ENCODE data around the gene C16orf90. TPM values are rescaled to one million over a fixed set of nuclear protein-coding genes. Genes with fewer than 3 reads are reported as not detected.

The C16orf90 gene
- total RNA-seq, 2 experiments from 2014 or later, result not detected

GRCh38 chr16:3525951-3526350 is 30.7 kb upstream of the C16orf90 start:
- CTCF ChIA-PET, result interaction anchor here (1.3 to 1.6 kb wide), 4 partner anchors 10 to 414 kb away, joined by 3 to 4 read pairs (median 3); no protein-coding TSS in a partner anchor
- intact Hi-C loops (cut with micrococcal nuclease), result loop anchor here (2.0 to 5.0 kb wide), 2 partner anchors 85 to 141 kb away; partner anchors contain the start of gene SLX4
- Mint-ChIP-seq H3K4me1 (ENCODE audit: low read depth) (peaks cover 4% of the 10 kb centered on the region), H3K27ac (no peak overlapping the region), H3K4me3 (no peak overlapping the region), H3K27me3 (ENCODE audit: low read depth) (no peaks in the 10 kb centered on the region), H3K36me3 (ENCODE audit: low read depth) (peaks cover 14% of the 10 kb centered on the region), H3K9me3 (no peaks in the 10 kb centered on the region)
- DNase-seq, result no peak

- Mint-ChIP-seq H3K9me3 (no peaks in the 10 kb centered on the region), H3K27me3 (ENCODE audit: low read depth) (no peaks in the 10 kb centered on the region), H3K27ac (no peak overlapping the region), H3K4me3 (no peak overlapping the region), H3K36me3 (ENCODE audit: low read depth) (peaks cover 23% of the 10 kb centered on the region), H3K4me1 (ENCODE audit: low read depth) (peaks cover 4% of the 10 kb centered on the region)
- DNase-seq, result no peak
- intact Hi-C loops (cut with micrococcal nuclease), result no loop called here
- CTCF ChIA-PET, result no interaction called here
Measured at GRCh38 chr16:3523281-3523680, 28.0 kb upstream of the C16orf90 start.

- DNase-seq, result no peak
- no peaks in the 10 kb centered on the region for H3K9me3 Mint-ChIP-seq
- peaks cover under 1% of the 10 kb centered on the region for H3K4me1 Mint-ChIP-seq (ENCODE audit: low read depth)
- no peak overlapping the region for H3K4me3 Mint-ChIP-seq
- H3K27me3 Mint-ChIP-seq (ENCODE audit: low read depth), result no peaks in the 10 kb centered on the region
- intact Hi-C loops (cut with micrococcal nuclease), result no loop called here
- H3K27ac Mint-ChIP-seq, result no peak overlapping the region
- CTCF ChIA-PET, result interaction anchor here (0.6 kb wide), 1 partner anchor 40 kb away, joined by 4 read pairs; no protein-coding TSS in a partner anchor
- peaks cover 32% of the 10 kb centered on the region for H3K36me3 Mint-ChIP-seq (ENCODE audit: low read depth)
Measured at GRCh38 chr16:3520841-3521240, 25.6 kb upstream of the C16orf90 start.

- Mint-ChIP-seq H3K4me1 (ENCODE audit: low read depth) (no peaks in the 10 kb centered on the region), H3K36me3 (ENCODE audit: low read depth) (peaks cover 32% of the 10 kb centered on the region), H3K27me3 (ENCODE audit: low read depth) (no peaks in the 10 kb centered on the region), H3K9me3 (no peaks in the 10 kb centered on the region), H3K27ac (no peak overlapping the region), H3K4me3 (no peak overlapping the region)
- intact Hi-C loops (cut with micrococcal nuclease), result no loop called here
- CTCF ChIA-PET, result no interaction called here
- DNase-seq, result no peak
Measured at GRCh38 chr16:3520413-3520812, 25.1 kb upstream of the C16orf90 start.

- H3K9me3 Mint-ChIP-seq, result no peaks in the 10 kb centered on the region
- H3K27ac Mint-ChIP-seq, result no peak overlapping the region
- no peaks in the 10 kb centered on the region for H3K4me1 Mint-ChIP-seq (ENCODE audit: low read depth)
- no peaks in the 10 kb centered on the region for H3K27me3 Mint-ChIP-seq (ENCODE audit: low read depth)
- intact Hi-C loops (cut with micrococcal nuclease), result no loop called here
- CTCF ChIA-PET, result interaction anchor here (0.9 kb wide), 1 partner anchor 10 kb away, joined by 3 read pairs; no protein-coding TSS in a partner anchor
- no peak for DNase-seq
- H3K4me3 Mint-ChIP-seq, result no peak overlapping the region
- H3K36me3 Mint-ChIP-seq (ENCODE audit: low read depth), result peaks cover 29% of the 10 kb centered on the region
Measured at GRCh38 chr16:3519581-3519980, 24.3 kb upstream of the C16orf90 start.

GRCh38 chr16:3518986-3519348 is 23.7 kb upstream of the C16orf90 start:
- Mint-ChIP-seq H3K36me3 (ENCODE audit: low read depth) (peaks cover 33% of the 10 kb centered on the region), H3K9me3 (no peaks in the 10 kb centered on the region), H3K4me3 (no peak overlapping the region), H3K27me3 (ENCODE audit: low read depth) (no peaks in the 10 kb centered on the region), H3K4me1 (ENCODE audit: low read depth) (peaks cover 5% of the 10 kb centered on the region), H3K27ac (no peak overlapping the region)
- intact Hi-C loops (cut with micrococcal nuclease), result no loop called here
- DNase-seq, result no peak
- CTCF ChIA-PET, result interaction anchor here (0.9 kb wide), 1 partner anchor 9 kb away, joined by 3 read pairs; no protein-coding TSS in a partner anchor

GRCh38 chr16:3518292-3518985 is 23.1 kb upstream of the C16orf90 start:
- Mint-ChIP-seq H3K4me1 (ENCODE audit: low read depth) (peaks cover 10% of the 10 kb centered on the region), H3K9me3 (no peaks in the 10 kb centered on the region), H3K36me3 (ENCODE audit: low read depth) (peaks cover 36% of the 10 kb centered on the region), H3K27me3 (ENCODE audit: low read depth) (no peaks in the 10 kb centered on the region), H3K27ac (no peak overlapping the region), H3K4me3 (no peak overlapping the region)
- CTCF ChIA-PET, result no interaction called here
- intact Hi-C loops (cut with micrococcal nuclease), result no loop called here
- no peak for DNase-seq

GRCh38 chr16:3515897-3516296 is 20.6 kb upstream of the C16orf90 start:
- H3K36me3 Mint-ChIP-seq (ENCODE audit: low read depth), result peaks cover 36% of the 10 kb centered on the region
- no peak overlapping the region for H3K4me3 Mint-ChIP-seq
- peaks cover 21% of the 10 kb centered on the region for H3K4me1 Mint-ChIP-seq (ENCODE audit: low read depth)
- no peak overlapping the region for H3K27ac Mint-ChIP-seq
- intact Hi-C loops (cut with micrococcal nuclease), result no loop called here
- no peak for DNase-seq
- CTCF ChIA-PET, result no interaction called here
- no peaks in the 10 kb centered on the region for H3K9me3 Mint-ChIP-seq
- no peaks in the 10 kb centered on the region for H3K27me3 Mint-ChIP-seq (ENCODE audit: low read depth)

GRCh38 chr16:3514621-3515020 is 19.3 kb upstream of the C16orf90 start:
- H3K27me3 Mint-ChIP-seq (ENCODE audit: low read depth), result no peaks in the 10 kb centered on the region
- H3K36me3 Mint-ChIP-seq (ENCODE audit: low read depth), result peaks cover 37% of the 10 kb centered on the region
- H3K9me3 Mint-ChIP-seq, result no peaks in the 10 kb centered on the region
- DNase-seq, result no peak
- H3K4me3 Mint-ChIP-seq, result no peak overlapping the region
- CTCF ChIA-PET, result no interaction called here
- peak overlapping the region; percentile 77 for H3K27ac Mint-ChIP-seq
- intact Hi-C loops (cut with micrococcal nuclease), result no loop called here
- H3K4me1 Mint-ChIP-seq (ENCODE audit: low read depth), result peaks cover 33% of the 10 kb centered on the region

- H3K36me3 Mint-ChIP-seq (ENCODE audit: low read depth), result peaks cover 38% of the 10 kb centered on the region
- H3K4me3 Mint-ChIP-seq, result no peak overlapping the region
- H3K4me1 Mint-ChIP-seq (ENCODE audit: low read depth), result peaks cover 39% of the 10 kb centered on the region
- H3K27me3 Mint-ChIP-seq (ENCODE audit: low read depth), result no peaks in the 10 kb centered on the region
- H3K9me3 Mint-ChIP-seq, result no peaks in the 10 kb centered on the region
- intact Hi-C loops (cut with micrococcal nuclease), result no loop called here
- H3K27ac Mint-ChIP-seq, result peak overlapping the region; percentile 77
- DNase-seq, result peak; percentile 41
- CTCF ChIA-PET, result no interaction called here
Measured at GRCh38 chr16:3513892-3514583, 18.7 kb upstream of the C16orf90 start.

GRCh38 chr16:3511286-3512180 is 16.2 kb upstream of the C16orf90 start:
- peaks cover 53% of the 10 kb centered on the region for H3K4me1 Mint-ChIP-seq (ENCODE audit: low read depth)
- peak overlapping the region; percentile 62 for H3K27ac Mint-ChIP-seq
- H3K27me3 Mint-ChIP-seq (ENCODE audit: low read depth), result no peaks in the 10 kb centered on the region
- intact Hi-C loops (cut with micrococcal nuclease), result no loop called here
- no peak for DNase-seq
- H3K9me3 Mint-ChIP-seq, result no peaks in the 10 kb centered on the region
- peaks cover 43% of the 10 kb centered on the region for H3K36me3 Mint-ChIP-seq (ENCODE audit: low read depth)
- no peak overlapping the region for H3K4me3 Mint-ChIP-seq
- CTCF ChIA-PET, result no interaction called here

GRCh38 chr16:3510416-3510815 is 15.1 kb upstream of the C16orf90 start:
- CTCF ChIA-PET, result interaction anchor here (0.7 to 2.1 kb wide), 4 partner anchors 9 to 192 kb away, joined by 3 to 5 read pairs (median 4); partner anchors contain the start of gene CLUAP1
- intact Hi-C loops (cut with micrococcal nuclease), result no loop called here
- H3K36me3 Mint-ChIP-seq (ENCODE audit: low read depth), result peaks cover 47% of the 10 kb centered on the region
- no peaks in the 10 kb centered on the region for H3K27me3 Mint-ChIP-seq (ENCODE audit: low read depth)
- H3K27ac Mint-ChIP-seq, result peak overlapping the region; percentile 62
- no peak overlapping the region for H3K4me3 Mint-ChIP-seq
- H3K4me1 Mint-ChIP-seq (ENCODE audit: low read depth), result peaks cover 61% of the 10 kb centered on the region
- DNase-seq, result no peak
- H3K9me3 Mint-ChIP-seq, result no peaks in the 10 kb centered on the region
